SU-DHL-6 (cell line): ENCODE results near the gene CHRNB4.

Experiments used
- EZH2phosphoT487 ChIP-seq: fragments of 200-600 bp; sonication (generic), shearing (Covaris generic); conservative IDR thresholded peaks from 2 replicates; pipeline ENCODE4 v1.6.1; 2018; ENCODE audit warnings: mild to moderate bottlenecking, antibody characterized with exemption, low read length, moderate library complexity, mixed read lengths
- TF ChIP-seq, protein P1 (sequence below): fragments of 200-600 bp; sonication (generic); IDR thresholded peaks from one replicate; pipeline ENCODE4 v1.5.1; 2017; ENCODE audit warnings: antibody characterized with exemption, mild to moderate bottlenecking, low read length, moderate library complexity; ENCODE audit not compliant: insufficient read depth, poor library complexity, severe bottlenecking

DNA sequence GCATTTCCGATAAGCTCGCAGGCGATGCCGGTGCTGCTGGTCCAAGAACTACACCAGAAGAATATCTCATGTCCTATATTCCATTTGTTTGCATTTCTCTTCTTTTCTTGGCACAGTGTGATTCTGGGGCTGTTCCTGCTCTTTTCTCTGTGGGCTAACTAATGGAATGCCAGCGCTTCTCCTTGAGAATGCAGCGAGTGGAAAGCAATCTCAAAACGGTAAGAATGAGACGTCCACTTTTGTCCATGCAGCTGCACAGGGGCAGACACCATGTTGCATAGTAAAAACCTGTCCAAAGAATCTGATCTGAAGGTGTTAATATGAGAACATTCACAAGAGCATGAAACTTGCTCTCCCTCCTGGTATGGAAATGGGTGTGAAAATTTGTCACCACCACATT is 13.7 kb downstream of the CHRNB4 start:
- TF ChIP-seq, protein P1, sequence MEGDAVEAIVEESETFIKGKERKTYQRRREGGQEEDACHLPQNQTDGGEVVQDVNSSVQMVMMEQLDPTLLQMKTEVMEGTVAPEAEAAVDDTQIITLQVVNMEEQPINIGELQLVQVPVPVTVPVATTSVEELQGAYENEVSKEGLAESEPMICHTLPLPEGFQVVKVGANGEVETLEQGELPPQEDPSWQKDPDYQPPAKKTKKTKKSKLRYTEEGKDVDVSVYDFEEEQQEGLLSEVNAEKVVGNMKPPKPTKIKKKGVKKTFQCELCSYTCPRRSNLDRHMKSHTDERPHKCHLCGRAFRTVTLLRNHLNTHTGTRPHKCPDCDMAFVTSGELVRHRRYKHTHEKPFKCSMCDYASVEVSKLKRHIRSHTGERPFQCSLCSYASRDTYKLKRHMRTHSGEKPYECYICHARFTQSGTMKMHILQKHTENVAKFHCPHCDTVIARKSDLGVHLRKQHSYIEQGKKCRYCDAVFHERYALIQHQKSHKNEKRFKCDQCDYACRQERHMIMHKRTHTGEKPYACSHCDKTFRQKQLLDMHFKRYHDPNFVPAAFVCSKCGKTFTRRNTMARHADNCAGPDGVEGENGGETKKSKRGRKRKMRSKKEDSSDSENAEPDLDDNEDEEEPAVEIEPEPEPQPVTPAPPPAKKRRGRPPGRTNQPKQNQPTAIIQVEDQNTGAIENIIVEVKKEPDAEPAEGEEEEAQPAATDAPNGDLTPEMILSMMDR = no peak
- no peak for TF ChIP-seq EZH2phosphoT487
